ENCODE data around the gene PSMD12. TPM values are rescaled to one million over a fixed set of nuclear protein-coding genes. Genes with fewer than 3 reads are reported as not detected.

PSMD12 gene
- total RNA-seq, 1 donor from 2014 or later = 39.7 TPM

- Histone ChIP-seq H3K79me2 (ENCODE audit: low read depth) (peaks cover 21% of the 10 kb centered on the region), H3K4me2 (no peak overlapping the region), H3K4me1 (no peaks in the 10 kb centered on the region), H3K9ac (no peak overlapping the region), H3F3A (ENCODE audit: low read depth) (peaks cover 5% of the 10 kb centered on the region), H3K36me3 (no peaks in the 10 kb centered on the region), H3K27ac (no peak overlapping the region), H3K9me3 (ENCODE audit: low read depth) (no peaks in the 10 kb centered on the region), H3K4me3 (no peak overlapping the region), H2AFZ (replicated peaks) (no peak overlapping the region), H3K27me3 (no peaks in the 10 kb centered on the region), H4K20me1 (ENCODE audit: low read depth) (no peaks in the 10 kb centered on the region)
- Mint-ChIP-seq H3K27me3 (ENCODE audit: insufficient read depth, low read depth) (no peaks in the 10 kb centered on the region), H3K9me3 (peaks cover 2% of the 10 kb centered on the region), H3K4me3 (no peak overlapping the region), H3K27ac (no peak overlapping the region), H3K36me3 (peaks cover 9% of the 10 kb centered on the region), H3K4me1 (peaks cover 3% of the 10 kb centered on the region)
- TF ChIP-seq EZH2phosphoT487 (IDR thresholded peaks at IDR 0.05) (no peak), EZH2 (IDR thresholded peaks at IDR 0.05) (no peak), CTCF (IDR thresholded peaks at IDR 0.05) (peak; percentile 100)
- DNase-seq (ENCODE audit: low spot score) = peak; percentile 85
Observed at GRCh38 chr17:67386965-67387551, 20.7 kb upstream of the PSMD12 start.

DNA sequence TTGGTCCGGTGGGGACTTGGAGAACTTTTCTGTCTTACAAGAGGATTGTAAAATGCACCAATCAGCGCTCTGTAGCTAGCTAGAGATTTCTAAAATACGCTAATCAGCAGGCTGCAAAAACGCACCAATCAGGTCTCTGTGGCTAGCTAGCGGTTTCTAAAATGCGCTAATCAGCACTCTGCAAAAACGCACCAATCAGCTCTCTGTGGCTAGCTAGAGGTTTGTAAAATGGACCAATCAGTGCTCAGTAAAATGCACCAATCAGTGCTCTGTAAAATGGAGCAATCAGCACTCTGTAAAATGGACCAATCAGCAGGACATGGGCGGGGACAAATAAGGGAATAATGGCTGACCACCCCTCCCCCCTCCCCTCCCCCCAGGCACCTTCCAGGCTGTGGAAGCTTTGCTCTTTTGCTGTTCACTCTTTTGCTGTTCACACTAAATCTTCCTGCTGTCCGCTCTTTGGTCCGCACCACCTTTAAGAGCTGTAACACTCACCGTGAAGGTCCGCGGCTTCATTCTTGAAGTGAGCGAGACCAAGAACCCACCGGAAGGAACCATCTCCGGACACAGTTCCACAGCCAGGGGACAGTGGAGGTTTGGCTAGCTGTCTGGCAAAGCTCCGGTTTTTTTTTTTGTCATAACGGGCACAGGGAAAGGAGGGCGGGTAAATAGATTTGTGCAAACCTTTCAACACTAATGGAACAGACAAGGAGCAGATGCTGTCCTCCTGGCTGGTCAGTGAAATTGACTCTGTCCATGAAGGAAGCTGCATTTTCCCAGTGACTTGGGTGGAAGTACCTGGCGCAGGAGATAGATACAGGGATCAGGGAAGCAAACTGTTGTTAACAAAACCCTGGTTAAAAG lies 19.0 kb upstream of the PSMD12 start:
- Histone ChIP-seq H3K4me1 (no peaks in the 10 kb centered on the region), H4K20me1 (ENCODE audit: low read depth) (no peaks in the 10 kb centered on the region), H3F3A (ENCODE audit: low read depth) (peaks cover 5% of the 10 kb centered on the region), H3K4me2 (no peak overlapping the region), H3K27me3 (no peaks in the 10 kb centered on the region), H3K27ac (no peak overlapping the region), H3K79me2 (ENCODE audit: low read depth) (peaks cover 21% of the 10 kb centered on the region), H3K36me3 (no peaks in the 10 kb centered on the region), H3K9me3 (ENCODE audit: low read depth) (no peaks in the 10 kb centered on the region), H2AFZ (replicated peaks) (no peak overlapping the region), H3K4me3 (no peak overlapping the region), H3K9ac (no peak overlapping the region)
- Mint-ChIP-seq H3K36me3 (peaks cover 10% of the 10 kb centered on the region), H3K27ac (no peak overlapping the region), H3K4me1 (peaks cover 3% of the 10 kb centered on the region), H3K27me3 (ENCODE audit: insufficient read depth, low read depth) (no peaks in the 10 kb centered on the region), H3K4me3 (no peak overlapping the region), H3K9me3 (peaks cover 2% of the 10 kb centered on the region)
- TF ChIP-seq EZH2phosphoT487 (IDR thresholded peaks at IDR 0.05) = no peak
- TF ChIP-seq EZH2 (IDR thresholded peaks at IDR 0.05) = no peak
- no peak for TF ChIP-seq CTCF (IDR thresholded peaks at IDR 0.05)
- DNase-seq (ENCODE audit: low spot score) = no peak

- no peak overlapping the region for H3K9ac ChIP-seq
- no peak overlapping the region for H3K27ac ChIP-seq
- no peak for TF ChIP-seq EZH2 (IDR thresholded peaks at IDR 0.05)
- TF ChIP-seq EZH2phosphoT487 (IDR thresholded peaks at IDR 0.05) = no peak
- TF ChIP-seq CTCF (IDR thresholded peaks at IDR 0.05) = no peak
- no peaks in the 10 kb centered on the region for H3K36me3 ChIP-seq
- no peak overlapping the region for H3K4me3 Mint-ChIP-seq
- no peak overlapping the region for H2AFZ ChIP-seq (replicated peaks)
- peaks cover 18% of the 10 kb centered on the region for H3K36me3 Mint-ChIP-seq
- H3K27me3 Mint-ChIP-seq (ENCODE audit: insufficient read depth, low read depth) = no peaks in the 10 kb centered on the region
- peaks cover 11% of the 10 kb centered on the region for H3K27me3 ChIP-seq
- no peak overlapping the region for H3K4me2 ChIP-seq
- no peak overlapping the region for H3K4me3 ChIP-seq
- H3K4me1 ChIP-seq = no peaks in the 10 kb centered on the region
- H3K27ac Mint-ChIP-seq = no peak overlapping the region
- H3F3A ChIP-seq (ENCODE audit: low read depth) = peaks cover 28% of the 10 kb centered on the region
- DNase-seq (ENCODE audit: low spot score) = no peak
- H3K9me3 ChIP-seq (ENCODE audit: low read depth) = no peaks in the 10 kb centered on the region
- H3K4me1 Mint-ChIP-seq = peaks cover 4% of the 10 kb centered on the region
- H3K9me3 Mint-ChIP-seq = peaks cover 2% of the 10 kb centered on the region
- peaks cover 6% of the 10 kb centered on the region for H3K79me2 ChIP-seq (ENCODE audit: low read depth)
- no peaks in the 10 kb centered on the region for H4K20me1 ChIP-seq (ENCODE audit: low read depth)
Observed at GRCh38 chr17:67381929-67382257, 15.5 kb upstream of the PSMD12 start.

Data from neural progenitor cell (in vitro differentiated cells).